Measurements from ENCODE around the gene GLTPD2.

The GLTPD2 gene

GRCh38 chr17:4788807-4789700 lies at the start of gene GLTPD2:
Gene GLTPD2 (plus strand): TSS chr17:4788964. CDS start chr17:4789012, 48 bp downstream.
- no peak for TF ChIP-seq YY1 (IDR thresholded peaks at IDR 0.05; ENCODE audit: low read depth)
- TF ChIP-seq CEBPB (IDR thresholded peaks at IDR 0.05) = no peak
- no peak for TF ChIP-seq EP300 (IDR thresholded peaks at IDR 0.05; ENCODE audit: borderline replicate concordance)
- TF ChIP-seq NFIC (IDR thresholded peaks at IDR 0.05) = no peak
- no peak for TF ChIP-seq MAX (IDR thresholded peaks at IDR 0.05)
- TF ChIP-seq EGR1 (IDR thresholded peaks at IDR 0.05) = no peak
- TF ChIP-seq TCF12 (IDR thresholded peaks at IDR 0.05; ENCODE audit: low read depth) = no peak
- TF ChIP-seq CREB1 (IDR thresholded peaks at IDR 0.05; ENCODE audit: low read depth) = no peak
- no peak for TF ChIP-seq ZBTB7A (IDR thresholded peaks at IDR 0.05; ENCODE audit: low read depth)
- TF ChIP-seq REST (IDR thresholded peaks at IDR 0.05; ENCODE audit: low read depth) = no peak
- TF ChIP-seq FOXM1 (IDR thresholded peaks at IDR 0.05; ENCODE audit: borderline replicate concordance, low read depth) = no peak
- no peak for TF ChIP-seq USF1 (IDR thresholded peaks at IDR 0.05)
- TF ChIP-seq TEAD4 (IDR thresholded peaks at IDR 0.05) = no peak
- no peak for TF ChIP-seq TAF1 (IDR thresholded peaks at IDR 0.05; ENCODE audit: low read depth)
- no peak for TF ChIP-seq RAD21 (IDR thresholded peaks at IDR 0.05; ENCODE audit: low read depth)

- no peak for TF ChIP-seq TCF12 (IDR thresholded peaks at IDR 0.05; ENCODE audit: low read depth)
- no peak for TF ChIP-seq NFIC (IDR thresholded peaks at IDR 0.05)
- TF ChIP-seq USF1 (IDR thresholded peaks at IDR 0.05) = no peak
- TF ChIP-seq CEBPB (IDR thresholded peaks at IDR 0.05) = no peak
- no peak for TF ChIP-seq REST (IDR thresholded peaks at IDR 0.05; ENCODE audit: low read depth)
- peak; percentile 70 for TF ChIP-seq YY1 (IDR thresholded peaks at IDR 0.05; ENCODE audit: low read depth)
- no peak for TF ChIP-seq TEAD4 (IDR thresholded peaks at IDR 0.05)
- TF ChIP-seq MAX (IDR thresholded peaks at IDR 0.05) = peak; percentile 71; the same call in 1 of the 2 replicates
- TF ChIP-seq EGR1 (IDR thresholded peaks at IDR 0.05) = peak; percentile 89
These were observed 49.4 kb upstream of the GLTPD2 start, which contains the start of the genes CXCL16 and ZMYND15 for GRCh38 chr17:4739122-4740024. Gene CXCL16 (minus strand): TSS chr17:4739928. CDS start chr17:4739339, 589 bp downstream. Gene ZMYND15 (plus strand): TSS chr17:4739833. CDS start chr17:4740549, 716 bp downstream.

GRCh38 chr17:4740025-4740351 lies 48.8 kb upstream of the GLTPD2 start:
- TF ChIP-seq RAD21 (IDR thresholded peaks at IDR 0.05; ENCODE audit: low read depth) (no peak), YY1 (IDR thresholded peaks at IDR 0.05; ENCODE audit: low read depth) (no peak)

GRCh38 chr17:4740584-4740983 lies 48.2 kb upstream of the GLTPD2 start:
- TF ChIP-seq FOXM1 (IDR thresholded peaks at IDR 0.05; ENCODE audit: borderline replicate concordance, low read depth) (no peak), EP300 (IDR thresholded peaks at IDR 0.05; ENCODE audit: borderline replicate concordance) (no peak), EGR1 (IDR thresholded peaks at IDR 0.05) (no peak), CREB1 (IDR thresholded peaks at IDR 0.05; ENCODE audit: low read depth) (no peak), CEBPB (IDR thresholded peaks at IDR 0.05) (no peak), ZBTB7A (IDR thresholded peaks at IDR 0.05; ENCODE audit: low read depth) (no peak), MAX (IDR thresholded peaks at IDR 0.05) (no peak), TCF12 (IDR thresholded peaks at IDR 0.05; ENCODE audit: low read depth) (no peak)

- TF ChIP-seq YY1 (IDR thresholded peaks at IDR 0.05; ENCODE audit: low read depth) (no peak), CEBPB (IDR thresholded peaks at IDR 0.05) (no peak), USF1 (IDR thresholded peaks at IDR 0.05) (no peak), NFIC (IDR thresholded peaks at IDR 0.05) (no peak), RAD21 (IDR thresholded peaks at IDR 0.05; ENCODE audit: low read depth) (no peak), CREB1 (IDR thresholded peaks at IDR 0.05; ENCODE audit: low read depth) (no peak), TAF1 (IDR thresholded peaks at IDR 0.05; ENCODE audit: low read depth) (no peak), MAX (IDR thresholded peaks at IDR 0.05) (no peak), EP300 (IDR thresholded peaks at IDR 0.05; ENCODE audit: borderline replicate concordance) (no peak)
These were observed 47.2 kb upstream of the GLTPD2 start for GRCh38 chr17:4741544-4741943.
